K562 (cell line): ENCODE data around the gene SLC19A3. TPM values are rescaled to one million over a fixed set of nuclear protein-coding genes. Genes with fewer than 3 reads are reported as not detected.

Experiments used
- ATAC-seq: fragments of 200-7000 bp; cut with Tn5 transposase; 3 replicates; pipeline ENCODE4 v1.9.1; 2020; ENCODE audit warnings: moderate library complexity
- BruUV-seq: library from RNA; stranded (reverse); fragments of 400-500 nt; replicated peaks from 2 replicates; lab custom pipeline; 2021; lab: Mats Ljungman, UMichigan
- CTCF ChIA-PET: fragments of 300-600 bp; formaldehyde crosslinking; extraction: SDS; loops from one replicate; lab custom pipeline; 2021; ENCODE audit warnings: low intra/inter-chr PET ratio; lab: Yijun Ruan, JAX
- POLR2A ChIA-PET: fragments of 300-600, 350-650 bp; sonication (Branson Sonifier 250); formaldehyde crosslinking; extraction: SDS; loops from one replicate; lab custom pipeline; 2021; ENCODE audit warnings: antibody characterized with exemption, inconsistent platforms; lab: Yijun Ruan, JAX
- DNase-seq, 4 experiments: peaks; one replicate each; pipeline versions ENCODE4 v3.0.0 to v3.0.0-alpha.2; 2011 to 2018; ENCODE audit warnings: low spot score in 3 of 4, mixed read lengths in 3 of 4; ENCODE audit errors: extremely low read depth in 1 of 4
- FAIRE-seq: peaks from 2 replicates; lab custom pipeline; 2011; peaks lifted over from hg19 to GRCh38; lab: Jason Lieb, UNC
- H2AFZ ChIP-seq: 2 replicates; pipeline ENCODE4 v1.6.0; 2011; ENCODE audit warnings: low read depth, low read length, control low read depth, inconsistent platforms
- H3K27ac ChIP-seq: fragments of 200-600 bp; 3 replicates; pipeline ENCODE4 v1.8.0; 2011; ENCODE audit warnings: low read depth, mild to moderate bottlenecking, control low read depth, inconsistent platforms, low read length, moderate library complexity, mixed read lengths; ENCODE audit errors: extremely low read depth
- H3K27me3 ChIP-seq, 2 experiments: fragments of 300-600 bp in 1 of 2; 2 replicates in 1 of 2; 3 replicates in 1 of 2; pipeline versions ENCODE4 v1.6.0 to v1.8.0; 2011; ENCODE audit warnings: inconsistent platforms in 2 of 2, low read length in 2 of 2, mild to moderate bottlenecking in 1 of 2, mixed read lengths in 1 of 2, moderate library complexity in 1 of 2; ENCODE audit not compliant: control insufficient read depth in 2 of 2, insufficient read depth in 2 of 2
- H3K36me3 ChIP-seq: fragments of 300-600 bp; 3 replicates; pipeline ENCODE4 v1.8.0; 2011; ENCODE audit warnings: mild to moderate bottlenecking, low read length, inconsistent platforms; ENCODE audit not compliant: control insufficient read depth, insufficient read depth
- H3K4me1 ChIP-seq, 2 experiments: fragments of 200-600 bp in 1 of 2; replicated peaks in 1 of 2; 2 replicates in 1 of 2; 3 replicates in 1 of 2; pipeline versions ENCODE4 v1.5.1 to v1.8.0; 2011; ENCODE audit warnings: inconsistent platforms in 2 of 2, low read length in 2 of 2, mild to moderate bottlenecking in 1 of 2, mixed read lengths in 1 of 2, moderate library complexity in 1 of 2; ENCODE audit not compliant: control insufficient read depth in 2 of 2, insufficient read depth in 2 of 2
- H3K4me2 ChIP-seq: 2 replicates; pipeline ENCODE4 v1.6.1; 2011; ENCODE audit warnings: low read length, control low read depth, inconsistent platforms, mixed read lengths; ENCODE audit not compliant: insufficient read depth
- H3K4me3 ChIP-seq: fragments of 200-600 bp; sonication (generic), shearing (Covaris generic); 2 replicates; pipeline ENCODE4 v1.5.1; 2016; ENCODE audit warnings: control low read depth, inconsistent platforms
- H3K79me2 ChIP-seq: fragments of 200-600 bp; 3 replicates; pipeline ENCODE4 v1.8.0; 2011; ENCODE audit warnings: low read length, inconsistent platforms; ENCODE audit not compliant: control insufficient read depth, insufficient read depth
- H3K9ac ChIP-seq, 2 experiments: 2 replicates each; pipeline versions ENCODE4 v1.6.0 to v1.6.1; 2011; ENCODE audit warnings: low read depth in 2 of 2, low read length in 2 of 2, control low read depth in 1 of 2, inconsistent platforms in 1 of 2, mild to moderate bottlenecking in 1 of 2, mixed read lengths in 1 of 2; ENCODE audit not compliant: insufficient read depth in 1 of 2
- H3K9me1 ChIP-seq: one replicate; pipeline ENCODE4 v1.6.0; 2011; ENCODE audit warnings: inconsistent platforms, mild to moderate bottlenecking, low read length, moderate library complexity; ENCODE audit not compliant: control insufficient read depth, insufficient read depth
- H3K9me3 ChIP-seq: replicated peaks from 2 replicates; pipeline ENCODE4 v1.5.1; 2011; ENCODE audit warnings: low read depth, low read length, inconsistent platforms; ENCODE audit not compliant: control insufficient read depth, insufficient read depth
- H4K20me1 ChIP-seq: replicated peaks from 2 replicates; pipeline ENCODE4 v1.6.1; 2011; ENCODE audit warnings: low read length, inconsistent platforms, mixed read lengths; ENCODE audit not compliant: control insufficient read depth, insufficient read depth
- CTBP1 ChIP-seq: fragments of 450-650 bp; IDR thresholded peaks from 2 replicates; pipeline ENCODE4 v1.6.1; 2016; ENCODE audit warnings: borderline replicate concordance
- ETS2 ChIP-seq: IDR thresholded peaks from 2 replicates; pipeline ENCODE4 v1.6.1; 2016; ENCODE audit warnings: borderline replicate concordance, missing genetic modification characterization, mild to moderate bottlenecking, moderate library complexity, missing compliant biosample characterization; ENCODE audit not compliant: poor library complexity, severe bottlenecking
- FOXA3 ChIP-seq, 2 experiments: fragments of 450-650 bp in 1 of 2; sonication (generic) in 1 of 2; formaldehyde crosslinking; IDR thresholded peaks in 1 of 2; conservative IDR thresholded peaks in 1 of 2; 2 replicates each; pipeline versions ENCODE4 v1.4.0 to v1.8.0; 2020 to 2022; ENCODE audit warnings: mild to moderate bottlenecking in 2 of 2, missing genetic modification reagents in 1 of 2
- NFE2 ChIP-seq: IDR thresholded peaks from 2 replicates; pipeline ENCODE4 v1.6.1; 2014; ENCODE audit warnings: antibody characterized with exemption, low read depth
- OTX1 ChIP-seq: fragments of 450-650 bp; formaldehyde crosslinking; IDR thresholded peaks from 2 replicates; pipeline ENCODE4 v1.4.0; 2022; ENCODE audit warnings: mild to moderate bottlenecking
- PHF8 ChIP-seq: fragments of 200-600 bp; sonication (generic); IDR thresholded peaks from 2 replicates; pipeline ENCODE4 v1.6.1; 2012; ENCODE audit warnings: mixed run types, mild to moderate bottlenecking, inconsistent platforms, low read length, moderate library complexity, borderline replicate concordance
- ZNF408 ChIP-seq: fragments of 250-450 bp; sonication (Bioruptor Pico); IDR thresholded peaks from 2 replicates; pipeline ENCODE4 v1.4.0; 2020; ENCODE audit warnings: low read depth, mild to moderate bottlenecking, moderate library complexity
- ZSCAN29 ChIP-seq: fragments of 450-650 bp; IDR thresholded peaks from 2 replicates; pipeline ENCODE4 v1.6.1; 2017
- WGBS: fragments of 100-300 bp; shearing (Covaris generic); methylation state at CpG from one replicate; pipeline ENCODE4 v1.1.6; 2016; ENCODE audit warnings: low coverage, mixed read lengths; ENCODE audit not compliant: insufficient coverage; ENCODE audit errors: missing lambda C conversion rate; 5-methylcytosine and 5-hydroxymethylcytosine counted together
- in situ Hi-C: fragments of 300-500 bp; cut with MboI; formaldehyde crosslinking; loops from 4 replicates; pipeline ENCODE4 v1.15.0; 2018; ENCODE audit warnings: inconsistent platforms, mixed read lengths
- intact Hi-C: fragments of 100-400 bp; cut with micrococcal nuclease; formaldehyde crosslinking; loops from 2 replicates; pipeline ENCODE4 v1.14.2; 2022
- polyA plus RNA-seq, 8 experiments: library from polyadenylated mRNA; depleted of rRNA in 4 of 8; stranded (reverse) in 5 of 8; unstranded in 3 of 8; fragments of >200 nt; fragmentation: Nextera tagmentation in 2 of 8; fragmentation: Illumina TruSeq in 1 of 8; extraction: Ambion mirVana in 2 of 8; extraction: Trizol in 1 of 8; gene quantifications; 2 replicates each; pipeline versions ENCODE4 v1.2.1 to v1.2.3, GENCODE V29; 2011 to 2014; ENCODE audit warnings: inconsistent platforms in 1 of 8, missing spikeins in 1 of 8
- total RNA-seq, 7 experiments: library from RNA; depleted of rRNA in 6 of 7; stranded (reverse); fragments of >200 nt in 6 of 7; fragmentation: Illumina TruSeq in 2 of 7; extraction: Trizol in 2 of 7; gene quantifications; 2 replicates each; pipeline versions ENCODE4 v1.2.1 to v1.2.3, GENCODE V29; 2011 to 2021; ENCODE audit warnings: low replicate concordance in 1 of 7
- TF ChIP-seq, protein P1 (sequence below), 2 experiments: fragments of 450-650 bp; IDR thresholded peaks; 2 replicates each; pipeline ENCODE4 v1.6.1; 2018; ENCODE audit warnings: mild to moderate bottlenecking in 2 of 2, low read depth in 1 of 2; ENCODE audit not compliant: partially characterized antibody in 2 of 2

Gene SLC19A3
- total and polyA plus RNA-seq, 9 of the 15 experiments (the other 6 are each of a cell fraction or from before 2014, with no cell fraction given): not detected

DNA sequence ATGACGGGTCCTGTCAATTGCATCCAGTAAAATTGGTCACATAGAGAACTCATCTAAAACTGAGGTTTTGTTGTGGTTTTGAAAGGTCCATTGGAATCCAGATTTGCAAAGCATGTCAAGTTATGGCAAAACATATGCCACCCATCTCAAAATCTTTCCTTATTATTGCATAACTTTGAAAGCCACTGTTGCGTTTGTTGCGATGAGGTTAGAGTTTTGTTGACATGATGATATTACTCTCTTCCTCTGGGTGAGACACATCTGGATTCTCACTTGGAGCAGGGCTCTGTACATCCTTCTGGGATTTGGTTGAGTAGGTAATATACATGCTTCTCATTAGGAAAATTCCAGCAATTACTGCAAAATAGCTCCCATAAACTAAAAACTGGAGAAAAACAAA is 30.6 kb downstream of the SLC19A3 start (continued):
- TF ChIP-seq CTBP1: no peak

DNA sequence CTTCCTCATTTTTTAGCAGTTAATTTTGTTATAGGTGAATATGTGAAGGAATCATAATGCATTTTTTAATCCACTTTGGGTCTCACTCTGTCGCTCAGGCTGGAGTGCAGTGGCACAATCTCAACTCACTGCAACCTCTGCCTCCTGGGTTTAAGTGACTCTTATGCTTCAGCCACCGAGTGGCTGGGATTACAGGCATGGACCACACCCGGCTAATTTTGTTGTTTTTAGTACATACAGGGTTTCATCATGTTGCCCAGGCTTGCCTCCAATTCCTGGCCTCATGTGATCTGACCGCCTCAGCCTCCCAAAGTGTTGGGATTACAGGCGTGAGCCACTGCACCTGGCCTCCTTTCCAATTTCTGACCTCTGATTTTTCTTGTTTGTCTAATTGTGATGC is 33.6 kb downstream of the SLC19A3 start:
- no peaks in the 10 kb centered on the region for H4K20me1 ChIP-seq
- H3K9me3 ChIP-seq: no peaks in the 10 kb centered on the region
- CTCF ChIA-PET: no interaction called here
- BruUV-seq: no TSS peak
- H2AFZ ChIP-seq: no peak overlapping the region
- no peak overlapping the region for H3K4me3 ChIP-seq
- no peaks in the 10 kb centered on the region for H3K4me1 ChIP-seq
- H3K36me3 ChIP-seq: no peaks in the 10 kb centered on the region
- H3K27me3 ChIP-seq: no peaks in the 10 kb centered on the region
- TF ChIP-seq ZSCAN29: no peak
- TF ChIP-seq PHF8: no peak
- DNase-seq (no peak), FAIRE-seq (no peak), ATAC-seq (no peak)
- H3K9me1 ChIP-seq: no peaks in the 10 kb centered on the region
- WGBS: 2% methylated on average over 5 of the region's 5 CpGs
- in situ Hi-C loops: no loop called here
- H3K27ac ChIP-seq: no peak overlapping the region
- H3K4me2 ChIP-seq: no peak overlapping the region
- intact Hi-C loops: no loop called here
- POLR2A ChIA-PET: no interaction called here
- H3K79me2 ChIP-seq: no peaks in the 10 kb centered on the region
- no peak overlapping the region for H3K9ac ChIP-seq

DNA sequence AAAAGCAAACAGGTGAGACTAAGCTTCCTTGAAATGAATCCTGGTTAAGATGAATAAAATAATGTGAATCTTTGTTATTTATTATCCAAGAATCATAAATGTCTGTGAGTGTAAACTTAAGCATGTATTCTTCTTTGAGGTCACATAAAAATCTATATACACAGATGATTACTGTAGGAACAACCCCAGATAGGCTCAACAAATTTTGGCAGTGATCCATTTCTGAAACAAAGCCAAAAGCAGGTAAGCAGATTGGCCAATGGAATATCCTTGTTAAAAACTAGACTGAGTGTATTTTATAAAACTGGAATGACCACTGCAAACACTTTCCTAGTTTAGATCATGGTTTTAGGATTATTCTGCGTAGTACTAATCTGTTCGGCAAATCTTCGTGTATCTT is 39.9 kb downstream of the SLC19A3 start:
- Histone ChIP-seq H3K4me2 (no peak overlapping the region), H3K4me1 (no peaks in the 10 kb centered on the region), H3K4me3 (no peak overlapping the region), H3K9me1 (no peaks in the 10 kb centered on the region), H3K27me3 (no peaks in the 10 kb centered on the region), H4K20me1 (no peaks in the 10 kb centered on the region), H3K27ac (no peak overlapping the region), H3K9ac (no peak overlapping the region), H2AFZ (no peak overlapping the region), H3K79me2 (no peaks in the 10 kb centered on the region), H3K36me3 (no peaks in the 10 kb centered on the region), H3K9me3 (no peaks in the 10 kb centered on the region)
- FAIRE-seq (no peak), DNase-seq (no peak), ATAC-seq (no peak)
- no peak for TF ChIP-seq NFE2
- TF ChIP-seq OTX1 (CRISPR knock-in tag): no peak
- TF ChIP-seq ETS2 (tag): no peak
- TF ChIP-seq, protein P1, sequence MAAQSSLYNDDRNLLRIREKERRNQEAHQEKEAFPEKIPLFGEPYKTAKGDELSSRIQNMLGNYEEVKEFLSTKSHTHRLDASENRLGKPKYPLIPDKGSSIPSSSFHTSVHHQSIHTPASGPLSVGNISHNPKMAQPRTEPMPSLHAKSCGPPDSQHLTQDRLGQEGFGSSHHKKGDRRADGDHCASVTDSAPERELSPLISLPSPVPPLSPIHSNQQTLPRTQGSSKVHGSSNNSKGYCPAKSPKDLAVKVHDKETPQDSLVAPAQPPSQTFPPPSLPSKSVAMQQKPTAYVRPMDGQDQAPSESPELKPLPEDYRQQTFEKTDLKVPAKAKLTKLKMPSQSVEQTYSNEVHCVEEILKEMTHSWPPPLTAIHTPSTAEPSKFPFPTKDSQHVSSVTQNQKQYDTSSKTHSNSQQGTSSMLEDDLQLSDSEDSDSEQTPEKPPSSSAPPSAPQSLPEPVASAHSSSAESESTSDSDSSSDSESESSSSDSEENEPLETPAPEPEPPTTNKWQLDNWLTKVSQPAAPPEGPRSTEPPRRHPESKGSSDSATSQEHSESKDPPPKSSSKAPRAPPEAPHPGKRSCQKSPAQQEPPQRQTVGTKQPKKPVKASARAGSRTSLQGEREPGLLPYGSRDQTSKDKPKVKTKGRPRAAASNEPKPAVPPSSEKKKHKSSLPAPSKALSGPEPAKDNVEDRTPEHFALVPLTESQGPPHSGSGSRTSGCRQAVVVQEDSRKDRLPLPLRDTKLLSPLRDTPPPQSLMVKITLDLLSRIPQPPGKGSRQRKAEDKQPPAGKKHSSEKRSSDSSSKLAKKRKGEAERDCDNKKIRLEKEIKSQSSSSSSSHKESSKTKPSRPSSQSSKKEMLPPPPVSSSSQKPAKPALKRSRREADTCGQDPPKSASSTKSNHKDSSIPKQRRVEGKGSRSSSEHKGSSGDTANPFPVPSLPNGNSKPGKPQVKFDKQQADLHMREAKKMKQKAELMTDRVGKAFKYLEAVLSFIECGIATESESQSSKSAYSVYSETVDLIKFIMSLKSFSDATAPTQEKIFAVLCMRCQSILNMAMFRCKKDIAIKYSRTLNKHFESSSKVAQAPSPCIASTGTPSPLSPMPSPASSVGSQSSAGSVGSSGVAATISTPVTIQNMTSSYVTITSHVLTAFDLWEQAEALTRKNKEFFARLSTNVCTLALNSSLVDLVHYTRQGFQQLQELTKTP (IDR thresholded peaks at IDR 0.05; ENCODE audit: low read depth in 1 of 2, partially characterized antibody in 2 of 2): no peak
- no peak for TF ChIP-seq ZNF408 (CRISPR knock-in tag)
- TF ChIP-seq FOXA3 (CRISPR knock-in tag; conservative IDR thresholded peaks at IDR 0.05 in 1 of 2, IDR thresholded peaks at IDR 0.05 in 1 of 2): no peak
- ChIA-PET CTCF (no interaction called here), POLR2A (no interaction called here)
- 0% methylated on average over 3 of the region's 3 CpGs for WGBS
- intact Hi-C loops: no loop called here
- BruUV-seq: no TSS peak
- in situ Hi-C loops: no loop called here
